ENCODE results near the gene NACA2. TPM values are rescaled to one million over a fixed set of nuclear protein-coding genes. Genes with fewer than 3 reads are reported as not detected.
"Not testable (repeated sequence)": the region's sequence is repeated elsewhere in the genome, so short reads cannot be mapped to it uniquely, and the experiment has no call there.

NACA2 gene
- total RNA-seq, 4 donors from 2014 or later: not detected

DNA sequence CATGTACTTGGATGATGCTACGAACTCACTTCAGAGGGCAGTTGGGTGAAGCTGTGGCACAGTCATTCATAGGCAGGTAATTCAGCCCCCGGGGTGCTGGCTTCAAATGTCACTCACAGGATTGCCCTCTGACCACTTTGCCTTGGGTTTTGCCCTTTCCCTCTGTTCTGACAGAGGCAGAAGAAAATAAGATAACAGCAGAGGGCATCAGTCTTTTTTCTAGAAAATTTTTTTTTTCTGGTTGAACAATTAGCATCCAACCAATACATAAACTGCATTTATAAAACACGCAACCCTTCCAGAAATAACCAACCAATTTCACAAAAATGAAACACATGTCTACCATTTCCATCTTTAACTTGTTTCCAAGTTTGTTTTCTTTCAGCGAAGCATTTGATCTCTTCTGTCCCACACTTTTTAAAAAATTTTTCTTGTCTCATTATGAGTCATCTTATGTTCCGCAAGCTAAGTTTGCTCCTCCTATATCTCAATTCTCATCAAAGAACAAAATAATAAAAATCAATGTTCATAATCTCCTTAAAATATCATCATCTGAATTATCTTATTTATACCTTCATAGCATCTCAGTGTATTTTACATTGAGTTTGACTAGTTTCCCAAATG lies 15.6 kb downstream of the NACA2 start:
- no peak for DNase-seq
- H3K9me3 ChIP-seq: no peaks in the 10 kb centered on the region
- H3K27me3 ChIP-seq: peaks cover 0 to 48% (median 0%) of the 10 kb centered on the region in 4 donors
- no peak for TF ChIP-seq POLR2A (IDR thresholded peaks at IDR 0.05)
- TF ChIP-seq, protein P1, sequence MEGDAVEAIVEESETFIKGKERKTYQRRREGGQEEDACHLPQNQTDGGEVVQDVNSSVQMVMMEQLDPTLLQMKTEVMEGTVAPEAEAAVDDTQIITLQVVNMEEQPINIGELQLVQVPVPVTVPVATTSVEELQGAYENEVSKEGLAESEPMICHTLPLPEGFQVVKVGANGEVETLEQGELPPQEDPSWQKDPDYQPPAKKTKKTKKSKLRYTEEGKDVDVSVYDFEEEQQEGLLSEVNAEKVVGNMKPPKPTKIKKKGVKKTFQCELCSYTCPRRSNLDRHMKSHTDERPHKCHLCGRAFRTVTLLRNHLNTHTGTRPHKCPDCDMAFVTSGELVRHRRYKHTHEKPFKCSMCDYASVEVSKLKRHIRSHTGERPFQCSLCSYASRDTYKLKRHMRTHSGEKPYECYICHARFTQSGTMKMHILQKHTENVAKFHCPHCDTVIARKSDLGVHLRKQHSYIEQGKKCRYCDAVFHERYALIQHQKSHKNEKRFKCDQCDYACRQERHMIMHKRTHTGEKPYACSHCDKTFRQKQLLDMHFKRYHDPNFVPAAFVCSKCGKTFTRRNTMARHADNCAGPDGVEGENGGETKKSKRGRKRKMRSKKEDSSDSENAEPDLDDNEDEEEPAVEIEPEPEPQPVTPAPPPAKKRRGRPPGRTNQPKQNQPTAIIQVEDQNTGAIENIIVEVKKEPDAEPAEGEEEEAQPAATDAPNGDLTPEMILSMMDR (IDR thresholded peaks at IDR 0.05): no peak
- H3K4me1 ChIP-seq: no peaks in the 10 kb centered on the region
- 44 to 48% methylated on average over 5 of the region's 5 CpGs for WGBS, 2 donors
- intact Hi-C loops (cut with DNase I): no loop called here
- H3K4me3 ChIP-seq: no peak overlapping the region
- H3K27ac ChIP-seq: no peak overlapping the region
- no peaks in the 10 kb centered on the region for H3K36me3 ChIP-seq

DNA sequence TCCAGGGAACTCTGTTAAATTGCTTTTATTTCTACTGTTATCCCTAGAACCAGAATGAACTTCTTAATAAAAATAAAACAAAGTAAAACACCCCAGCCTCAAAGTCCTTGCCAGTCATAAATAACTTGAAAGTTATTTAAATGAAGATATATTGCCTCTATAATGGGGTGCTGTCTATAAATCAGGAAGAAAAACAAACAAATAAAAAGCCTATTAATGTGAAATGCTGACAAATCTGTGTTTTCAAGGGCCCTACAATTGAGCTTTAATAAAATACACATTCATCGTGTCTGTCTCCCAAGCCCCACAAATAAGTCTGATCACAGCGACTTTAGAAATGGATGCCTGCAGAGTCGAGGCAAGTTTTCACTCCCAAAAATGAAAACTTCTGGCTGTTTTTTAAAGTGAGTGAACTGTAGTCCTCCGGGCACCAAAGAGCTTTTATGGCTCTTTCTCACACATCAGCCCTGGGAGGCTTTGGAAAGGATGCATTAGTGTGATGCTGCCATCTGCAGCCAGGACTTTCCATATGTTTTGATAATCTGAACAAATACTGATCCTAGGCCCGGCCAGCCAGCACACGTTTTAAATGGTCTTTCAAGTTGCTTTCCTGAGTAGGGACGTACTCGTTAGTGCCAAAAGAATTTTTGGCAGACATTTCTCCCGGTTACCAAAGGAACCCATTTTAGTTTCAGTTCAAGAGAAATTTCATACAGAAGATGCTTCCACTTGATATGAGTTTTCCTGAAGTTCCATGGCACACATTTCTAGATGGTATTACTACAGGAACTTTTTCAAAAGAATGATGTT lies 16.3 kb downstream of the NACA2 start:
- Histone ChIP-seq H3K27me3 (peaks cover 0 to 41% (median 0%) of the 10 kb centered on the region in 4 donors), H3K4me3 (no peak overlapping the region), H3K36me3 (no peaks in the 10 kb centered on the region), H3K4me1 (no peaks in the 10 kb centered on the region), H3K9me3 (peaks cover 0 to 6% (median 0%) of the 10 kb centered on the region in 3 donors), H3K27ac (no peak overlapping the region)
- DNase-seq: no peak
- WGBS, 2 donors: 17 to 24% methylated on average over 9 of the region's 9 CpGs
- TF ChIP-seq, protein P1 (IDR thresholded peaks at IDR 0.05): peak in 5 of 6 experiments; percentile 17 to 45 (median 32)
- no peak for TF ChIP-seq POLR2A (IDR thresholded peaks at IDR 0.05)
- intact Hi-C loops (cut with DNase I): no loop called here

DNA sequence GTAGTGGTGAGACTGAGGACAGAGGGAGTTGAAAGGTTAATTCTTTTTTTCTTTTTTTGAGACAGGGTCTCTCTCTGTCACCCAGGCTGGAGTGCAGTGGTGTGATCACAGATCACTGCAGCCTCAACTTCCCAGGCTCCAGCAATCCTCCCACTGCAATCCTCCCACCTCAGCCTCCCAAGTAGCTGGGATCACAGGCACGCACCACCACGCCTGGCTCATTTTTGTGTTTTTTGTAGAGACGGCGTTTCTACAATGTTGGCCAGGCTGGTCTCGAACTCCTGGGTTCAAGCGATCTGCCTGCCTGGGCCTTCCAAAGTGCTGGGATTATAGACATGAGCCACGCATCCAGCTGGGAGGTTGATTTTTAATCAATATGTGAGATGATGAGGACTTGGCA lies 18.5 kb downstream of the NACA2 start:
- WGBS, 2 donors: 97 to 100% methylated on average over 4 to 7 of the region's 7 CpGs
- H3K4me3 ChIP-seq; H3K9me3 ChIP-seq; intact Hi-C loops (cut with DNase I); DNase-seq; H3K36me3 ChIP-seq; H3K27ac ChIP-seq: not testable (repeated sequence)
- peaks cover 0 to 21% (median 0%) of the 10 kb centered on the region in 4 donors for H3K27me3 ChIP-seq
- peaks cover 0 to 15% (median 4%) of the 10 kb centered on the region in 3 donors for H3K4me1 ChIP-seq

DNA sequence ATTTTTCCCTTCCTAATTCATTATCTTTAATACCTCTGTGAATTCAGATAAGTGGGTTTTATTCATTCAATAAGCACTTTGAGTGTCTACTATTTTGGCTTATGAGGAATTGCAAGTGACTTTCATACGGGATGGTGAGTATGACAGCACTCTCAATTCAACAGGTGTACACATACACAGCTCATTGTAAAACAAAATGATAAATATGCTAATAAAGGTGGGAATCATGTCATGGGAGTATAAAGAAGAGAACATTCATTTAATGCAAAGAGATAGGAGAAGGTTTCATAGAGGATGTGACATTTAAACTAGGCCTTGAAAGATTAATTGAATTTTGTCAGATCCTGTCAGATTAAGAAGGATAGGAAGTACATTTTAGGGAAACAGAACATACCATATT lies 19.4 kb downstream of the NACA2 start:
- Histone ChIP-seq H3K9me3 (peaks cover 0 to 10% (median 0%) of the 10 kb centered on the region in 3 donors), H3K27ac (no peak overlapping the region), H3K36me3 (no peaks in the 10 kb centered on the region), H3K27me3 (peaks cover 0 to 19% (median 0%) of the 10 kb centered on the region in 4 donors), H3K4me1 (peaks cover 0 to 20% (median 4%) of the 10 kb centered on the region in 3 donors), H3K4me3 (no peak overlapping the region)
- no peak for DNase-seq
- WGBS, 2 donors: 86 to 100% methylated on average over 1 of the region's 1 CpG
- TF ChIP-seq, protein P1 (IDR thresholded peaks at IDR 0.05): no peak
- TF ChIP-seq POLR2A (IDR thresholded peaks at IDR 0.05): no peak
- intact Hi-C loops (cut with DNase I): no loop called here

DNA sequence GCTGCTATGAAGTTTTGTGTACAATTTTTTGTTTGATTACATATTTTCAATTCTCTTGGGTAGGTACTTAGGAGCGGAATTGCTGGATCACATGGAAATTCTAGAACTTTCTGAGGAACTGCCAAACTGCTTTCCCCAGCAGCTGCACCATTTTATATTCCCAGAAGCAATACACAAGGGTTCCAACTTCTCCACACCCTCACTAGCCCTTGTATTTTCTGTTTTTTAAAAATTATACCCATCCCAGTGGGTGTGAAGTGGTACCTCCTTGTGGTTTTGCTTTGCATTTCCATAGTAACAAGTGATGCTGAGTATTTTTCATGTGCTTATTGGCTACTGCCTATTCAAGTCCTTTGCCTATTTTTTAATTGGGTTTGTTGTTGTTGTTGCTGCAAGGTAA lies 20.9 kb downstream of the NACA2 start:
- Histone ChIP-seq H3K4me3 (no peak overlapping the region), H3K27me3 (peaks cover 0 to 15% (median 0%) of the 10 kb centered on the region in 4 donors), H3K27ac (no peak overlapping the region), H3K9me3 (peaks cover 0 to 10% (median 0%) of the 10 kb centered on the region in 3 donors), H3K4me1 (peaks cover 0 to 20% (median 4%) of the 10 kb centered on the region in 3 donors), H3K36me3 (no peaks in the 10 kb centered on the region)
- no peak for DNase-seq
- TF ChIP-seq, protein P1 (IDR thresholded peaks at IDR 0.05): no peak
- no peak for TF ChIP-seq POLR2A (IDR thresholded peaks at IDR 0.05)
- intact Hi-C loops (cut with DNase I): no loop called here
- WGBS, 2 donors: 79 to 84% methylated on average over 1 of the region's 1 CpG

DNA sequence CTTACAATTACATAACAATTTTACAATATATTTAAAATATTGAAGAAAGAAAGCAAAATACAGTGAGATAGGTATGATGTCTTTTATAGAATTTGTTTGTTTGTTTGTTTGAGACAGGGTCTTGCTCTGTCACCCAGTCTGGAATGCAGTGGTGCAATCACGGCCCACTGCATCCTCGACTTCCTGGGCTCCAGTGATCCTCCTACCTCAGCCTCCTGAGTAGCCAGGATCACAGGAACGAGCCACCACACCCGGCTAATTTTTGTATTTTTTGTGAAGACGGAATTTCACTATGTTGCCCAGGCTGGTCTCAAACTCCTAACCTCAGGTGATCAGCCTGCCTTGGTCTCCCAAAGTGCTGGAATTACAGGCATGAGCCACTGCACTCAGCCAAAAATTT lies 21.5 kb downstream of the NACA2 start:
- H3K27ac ChIP-seq; H3K9me3 ChIP-seq; intact Hi-C loops (cut with DNase I); H3K4me3 ChIP-seq; H3K36me3 ChIP-seq; DNase-seq: not testable (repeated sequence)
- WGBS, 2 donors: 84 to 90% methylated on average over 5 of the region's 5 CpGs
- peaks cover 0 to 20% (median 4%) of the 10 kb centered on the region in 3 donors for H3K4me1 ChIP-seq
- peaks cover 0 to 15% (median 0%) of the 10 kb centered on the region in 4 donors for H3K27me3 ChIP-seq
